ENCODE results near the gene LMO1.

Gene LMO1

GRCh38 chr11:8263769-8264410 lies at the start of gene LMO1:
Gene LMO1 (minus strand): TSS chr11:8263878. CDS start chr11:8263362, 516 bp downstream.
- peak; percentile 58 for DNase-seq (ENCODE audit: low spot score)

GRCh38 chr11:8312986-8313385 lies 49.3 kb upstream of the LMO1 start:
- no peak for DNase-seq (ENCODE audit: low spot score)

- no peak for DNase-seq (ENCODE audit: low spot score)
Observed at GRCh38 chr11:8311366-8311765, 47.7 kb upstream of the LMO1 start.

GRCh38 chr11:8310743-8311298 lies 47.1 kb upstream of the LMO1 start:
- no peak for DNase-seq (ENCODE audit: low spot score)

- DNase-seq (ENCODE audit: low spot score): no peak
Observed at GRCh38 chr11:8309862-8310261, 46.2 kb upstream of the LMO1 start.

- no peak for DNase-seq (ENCODE audit: low spot score)
Observed at GRCh38 chr11:8309311-8309710, 45.6 kb upstream of the LMO1 start.

GRCh38 chr11:8307601-8308000 lies 43.9 kb upstream of the LMO1 start:
- no peak for DNase-seq (ENCODE audit: low spot score)

- DNase-seq (ENCODE audit: low spot score): no peak
Observed at GRCh38 chr11:8301622-8302021, 37.9 kb upstream of the LMO1 start.

- DNase-seq (ENCODE audit: low spot score): no peak
Observed at GRCh38 chr11:8298801-8299786, 35.4 kb upstream of the LMO1 start.

- DNase-seq (ENCODE audit: low spot score): no peak
Observed at GRCh38 chr11:8297781-8298440, 34.2 kb upstream of the LMO1 start.

- DNase-seq (ENCODE audit: low spot score): no peak
Observed at GRCh38 chr11:8296872-8297271, 33.2 kb upstream of the LMO1 start.

GRCh38 chr11:8296038-8296649 lies 32.5 kb upstream of the LMO1 start:
- DNase-seq (ENCODE audit: low spot score): no peak

- no peak for DNase-seq (ENCODE audit: low spot score)
Observed at GRCh38 chr11:8294251-8294935, 30.7 kb upstream of the LMO1 start.

GRCh38 chr11:8293171-8293570 lies 29.5 kb upstream of the LMO1 start:
- no peak for DNase-seq (ENCODE audit: low spot score)

- DNase-seq (ENCODE audit: low spot score): no peak
Observed at GRCh38 chr11:8292351-8292750, 28.7 kb upstream of the LMO1 start.

- peak; percentile 38 for DNase-seq (ENCODE audit: low spot score)
Observed at GRCh38 chr11:8291421-8292350, 28.0 kb upstream of the LMO1 start.

GRCh38 chr11:8290081-8290810 lies 26.6 kb upstream of the LMO1 start:
- no peak for DNase-seq (ENCODE audit: low spot score)

- DNase-seq (ENCODE audit: low spot score): no peak
Observed at GRCh38 chr11:8289492-8289918, 25.8 kb upstream of the LMO1 start.

- DNase-seq (ENCODE audit: low spot score): no peak
Observed at GRCh38 chr11:8288824-8289491, 25.3 kb upstream of the LMO1 start.
